Renal cortex interstitium (tissue), 3 donors: ENCODE measurements around the gene TMEM109. TPM values are rescaled to one million over a fixed set of nuclear protein-coding genes. Genes with fewer than 3 reads are reported as not detected.

Source experiments
- polyA plus RNA-seq, 3 donors: library from polyadenylated mRNA; unstranded; fragments of 120-200 nt; gene quantifications; one replicate each; pipeline ENCODE4 v1.2.1, GENCODE V29; 2013; ENCODE audit not compliant: insufficient read length in 3 of 3

The TMEM109 gene
- polyA plus RNA-seq, 3 donors, result 80.1 to 96.6 (median 86.7) TPM

Other genes with a start within 250 kb of the TMEM109 start
- gene MS4A8, start 214.5 kb upstream of the TMEM109 start, polyA plus RNA-seq, result under 1 TPM in 1 of 3 donors, not detected in 2; 0.20 TPM
- not detected for gene MS4A18, start 189.4 kb upstream of the TMEM109 start, polyA plus RNA-seq
- not detected for gene MS4A15, start 157.3 kb upstream of the TMEM109 start, polyA plus RNA-seq
- under 1 TPM; 0.13 to 0.21 (median 0.19) TPM for gene MS4A10, start 128.8 kb upstream of the TMEM109 start, polyA plus RNA-seq
- gene CCDC86, start 72.0 kb upstream of the TMEM109 start, polyA plus RNA-seq, result 10 to 100 TPM; 15.2 to 22.0 (median 19.2) TPM
- under 1 TPM; 0.09 to 0.23 (median 0.20) TPM for gene PTGDR2, start 58.2 kb upstream of the TMEM109 start, polyA plus RNA-seq
- under 1 TPM in 2 of 3 donors, not detected in 1; 0.12 to 0.32 TPM for gene ZP1, start 46.6 kb upstream of the TMEM109 start, polyA plus RNA-seq
- 100 to 1,000 TPM; 120 to 148 (median 134) TPM for gene PRPF19, start 7.6 kb upstream of the TMEM109 start, polyA plus RNA-seq
- 10 to 100 TPM; 49.2 to 90.8 (median 83.4) TPM for gene TMEM132A, start 10.3 kb downstream of the TMEM109 start, polyA plus RNA-seq
- gene SLC15A3, start 38.0 kb downstream of the TMEM109 start, polyA plus RNA-seq, result 10 to 100 TPM; 14.2 to 19.1 (median 18.5) TPM
- 1 to 10 TPM in 2 of 3 donors, under 1 TPM in 1; 0.95 to 1.5 (median 1.4) TPM for gene CD6, start 57.5 kb downstream of the TMEM109 start, polyA plus RNA-seq
- under 1 TPM in 2 of 3 donors, not detected in 1; 0.09 to 0.14 TPM for gene CD5, start 188.3 kb downstream of the TMEM109 start, polyA plus RNA-seq
- 10 to 100 TPM; 16.9 to 22.0 (median 19.2) TPM for gene VPS37C, start 247.3 kb downstream of the TMEM109 start, polyA plus RNA-seq